ENCODE data around the gene FAM13A. TPM values are rescaled to one million over a fixed set of nuclear protein-coding genes. Genes with fewer than 3 reads are reported as not detected.

The FAM13A gene
- total and polyA plus RNA-seq, 8 donors, result 15.7 to 56.4 (median 38.1) TPM

DNA sequence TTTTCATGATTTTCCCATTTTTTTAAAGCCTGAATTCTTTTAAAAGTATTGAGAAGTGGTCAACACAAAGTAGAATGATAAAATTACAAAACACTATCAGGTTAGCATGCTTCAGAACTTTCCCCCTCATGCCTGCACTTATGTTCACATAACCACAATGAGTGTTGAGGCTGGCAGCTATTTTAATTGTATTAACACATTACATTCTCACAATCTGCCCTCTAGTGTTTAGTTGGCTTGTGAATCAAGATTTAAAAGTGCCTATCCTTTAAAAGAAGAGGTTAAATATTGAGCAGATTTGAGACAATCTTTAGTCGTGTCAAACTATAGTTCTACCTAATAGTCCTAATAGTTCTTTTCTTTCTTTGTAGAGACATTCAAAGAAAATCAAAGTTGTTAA lies 265.7 kb downstream of the FAM13A start:
- H3K4me3 ChIP-seq, result no peak overlapping the region
- H3K4me1 ChIP-seq, result peaks cover 0 to 14% (median 9%) of the 10 kb centered on the region in 3 donors
- 31 to 43% methylated on average over 1 of the region's 1 CpG for WGBS, 2 donors
- TF ChIP-seq, protein P1, sequence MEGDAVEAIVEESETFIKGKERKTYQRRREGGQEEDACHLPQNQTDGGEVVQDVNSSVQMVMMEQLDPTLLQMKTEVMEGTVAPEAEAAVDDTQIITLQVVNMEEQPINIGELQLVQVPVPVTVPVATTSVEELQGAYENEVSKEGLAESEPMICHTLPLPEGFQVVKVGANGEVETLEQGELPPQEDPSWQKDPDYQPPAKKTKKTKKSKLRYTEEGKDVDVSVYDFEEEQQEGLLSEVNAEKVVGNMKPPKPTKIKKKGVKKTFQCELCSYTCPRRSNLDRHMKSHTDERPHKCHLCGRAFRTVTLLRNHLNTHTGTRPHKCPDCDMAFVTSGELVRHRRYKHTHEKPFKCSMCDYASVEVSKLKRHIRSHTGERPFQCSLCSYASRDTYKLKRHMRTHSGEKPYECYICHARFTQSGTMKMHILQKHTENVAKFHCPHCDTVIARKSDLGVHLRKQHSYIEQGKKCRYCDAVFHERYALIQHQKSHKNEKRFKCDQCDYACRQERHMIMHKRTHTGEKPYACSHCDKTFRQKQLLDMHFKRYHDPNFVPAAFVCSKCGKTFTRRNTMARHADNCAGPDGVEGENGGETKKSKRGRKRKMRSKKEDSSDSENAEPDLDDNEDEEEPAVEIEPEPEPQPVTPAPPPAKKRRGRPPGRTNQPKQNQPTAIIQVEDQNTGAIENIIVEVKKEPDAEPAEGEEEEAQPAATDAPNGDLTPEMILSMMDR (IDR thresholded peaks at IDR 0.05), result no peak
- DNase-seq, result no peak
- intact Hi-C loops (cut with DNase I), result no loop called here
- H3K36me3 ChIP-seq, result peaks cover 0 to 18% (median 4%) of the 10 kb centered on the region in 3 donors
- no peaks in the 10 kb centered on the region for H3K9me3 ChIP-seq
- ATAC-seq, result peak in 2 of 4 donors; percentile 29 to 31
- H3K27me3 ChIP-seq, result no peaks in the 10 kb centered on the region
- no peak overlapping the region for H3K27ac ChIP-seq
- FAIRE-seq, result no peak

DNA sequence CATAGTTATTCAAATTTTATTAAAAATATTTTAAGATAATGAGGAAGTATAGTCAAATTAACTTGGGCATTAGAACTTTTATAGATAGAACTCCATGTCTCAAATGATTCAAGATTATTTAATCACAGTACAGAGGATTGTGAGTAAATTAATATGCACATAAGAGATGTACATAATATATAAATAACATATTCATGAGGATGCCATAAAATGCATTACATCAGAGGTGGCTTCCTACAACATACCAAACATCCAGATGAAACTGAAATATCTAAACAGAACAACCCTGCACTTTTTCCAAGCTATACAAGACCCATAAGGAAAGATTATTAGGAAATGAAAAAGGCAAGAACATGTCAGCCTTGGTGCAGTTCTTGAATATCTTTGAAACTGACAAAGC lies 268.1 kb downstream of the FAM13A start:
- ATAC-seq (no peak), DNase-seq (no peak), FAIRE-seq (no peak)
- intact Hi-C loops (cut with DNase I), result no loop called here
- no peaks in the 10 kb centered on the region for H3K9me3 ChIP-seq
- peaks cover 0 to 35% (median 9%) of the 10 kb centered on the region in 3 donors for H3K36me3 ChIP-seq
- peaks cover 0 to 14% (median 9%) of the 10 kb centered on the region in 3 donors for H3K4me1 ChIP-seq
- no peaks in the 10 kb centered on the region for H3K27me3 ChIP-seq
- H3K27ac ChIP-seq, result no peak overlapping the region
- H3K4me3 ChIP-seq, result no peak overlapping the region
- TF ChIP-seq, protein P1 (IDR thresholded peaks at IDR 0.05), result no peak

DNA sequence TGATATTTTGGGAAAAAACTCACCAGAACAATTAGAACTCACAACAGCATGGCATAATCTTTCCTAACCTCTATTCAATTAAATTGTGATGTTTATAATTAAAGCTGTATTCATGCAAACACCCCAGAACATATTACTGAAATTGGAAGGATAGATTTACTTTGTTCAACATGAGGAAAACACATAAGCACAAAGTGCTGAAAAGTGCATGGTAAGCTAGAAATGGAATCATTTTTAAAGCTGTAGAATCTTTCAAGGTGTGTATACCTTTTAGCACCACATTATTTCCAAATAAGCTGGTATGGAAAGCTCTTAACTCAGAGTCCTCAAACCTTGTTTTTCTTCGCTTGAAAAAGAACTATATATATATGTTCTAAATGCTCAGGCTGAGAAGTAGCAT lies 268.6 kb downstream of the FAM13A start:
- TF ChIP-seq, protein P1 (IDR thresholded peaks at IDR 0.05), result no peak
- 93 to 98% methylated on average over 1 of the region's 1 CpG for WGBS, 2 donors
- no peaks in the 10 kb centered on the region for H3K27me3 ChIP-seq
- peaks cover 0 to 14% (median 9%) of the 10 kb centered on the region in 3 donors for H3K4me1 ChIP-seq
- H3K9me3 ChIP-seq, result no peaks in the 10 kb centered on the region
- FAIRE-seq (no peak), ATAC-seq (no peak), DNase-seq (no peak)
- H3K27ac ChIP-seq, result no peak overlapping the region
- no peak overlapping the region for H3K4me3 ChIP-seq
- intact Hi-C loops (cut with DNase I), result no loop called here
- peaks cover 0 to 40% (median 9%) of the 10 kb centered on the region in 3 donors for H3K36me3 ChIP-seq

DNA sequence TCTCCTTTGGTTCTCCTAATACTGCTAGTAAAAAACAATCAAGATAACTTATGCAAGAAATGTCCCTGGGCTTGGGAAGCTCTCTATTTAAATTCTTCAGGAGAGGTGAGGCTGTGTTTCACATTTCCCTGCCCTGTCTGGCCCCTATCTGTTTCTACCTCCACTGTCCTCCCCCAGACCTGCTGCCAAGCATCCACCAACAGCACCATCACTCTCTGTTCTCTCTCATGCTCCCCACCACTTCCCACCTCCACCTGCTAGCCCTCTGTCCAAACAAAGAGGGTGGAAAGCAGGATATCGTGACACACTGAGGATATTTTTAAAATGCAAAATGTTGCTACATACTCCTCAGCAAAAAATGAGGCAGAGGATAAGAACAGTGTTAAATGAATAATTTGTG lies 271.0 kb downstream of the FAM13A start:
- intact Hi-C loops (cut with DNase I), result no loop called here
- FAIRE-seq, result no peak
- ATAC-seq, result no peak
- 80 to 85% methylated on average over 1 of the region's 1 CpG for WGBS, 2 donors
- no peak overlapping the region for H3K27ac ChIP-seq
- H3K9me3 ChIP-seq, result no peaks in the 10 kb centered on the region
- peaks cover 0 to 53% (median 9%) of the 10 kb centered on the region in 3 donors for H3K36me3 ChIP-seq
- no peak overlapping the region for H3K4me3 ChIP-seq
- H3K27me3 ChIP-seq, result no peaks in the 10 kb centered on the region
- no peak for DNase-seq
- TF ChIP-seq, protein P1 (IDR thresholded peaks at IDR 0.05), result no peak
- peaks cover 0 to 6% (median 0%) of the 10 kb centered on the region in 3 donors for H3K4me1 ChIP-seq

DNA sequence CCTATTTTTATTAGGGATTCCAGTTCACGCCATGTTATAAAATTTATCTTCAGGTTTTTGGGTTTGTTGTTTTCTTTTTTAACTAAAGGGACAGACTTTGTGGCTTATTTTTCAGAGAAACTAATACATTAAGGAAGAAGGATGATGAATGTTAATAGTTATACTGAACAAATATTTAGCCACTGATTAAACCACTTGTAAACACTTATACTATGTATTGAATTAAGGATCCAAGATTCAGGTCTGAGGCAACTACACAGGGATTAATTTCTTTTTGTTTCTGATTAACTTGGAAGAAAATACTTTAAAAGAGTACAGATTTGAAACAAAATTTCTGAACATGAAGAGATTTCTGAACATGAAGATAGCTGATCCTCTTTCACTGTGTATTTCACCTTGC lies 276.6 kb downstream of the FAM13A start:
- no peak for FAIRE-seq
- H3K4me1 ChIP-seq, result peaks cover 0 to 7% (median 7%) of the 10 kb centered on the region in 3 donors
- H3K27me3 ChIP-seq, result no peaks in the 10 kb centered on the region
- TF ChIP-seq, protein P1 (IDR thresholded peaks at IDR 0.05), result no peak
- intact Hi-C loops (cut with DNase I), result no loop called here
- no peaks in the 10 kb centered on the region for H3K9me3 ChIP-seq
- peaks cover 0 to 44% (median 2%) of the 10 kb centered on the region in 3 donors for H3K36me3 ChIP-seq
- no peak for DNase-seq
- 95 to 100% methylated on average over 1 of the region's 1 CpG for whole genome bisulfite sequencing, 2 donors
- H3K27ac ChIP-seq, result no peak overlapping the region
- H3K4me3 ChIP-seq, result no peak overlapping the region
- no peak for ATAC-seq
